Measurements from ENCODE around the gene ZDHHC3.
A peak's percentile ranks its signal among the peaks of the same experiment; 100 is the strongest.

ZDHHC3 gene

GRCh38 chr3:44926921-44927320, 49.1 kb downstream of the ZDHHC3 start:
- no peak for DNase-seq (ENCODE audit: low read depth)

- DNase-seq (ENCODE audit: low read depth): no peak
Observed at GRCh38 chr3:44926172-44926571, 49.8 kb downstream of the ZDHHC3 start.

- DNase-seq (ENCODE audit: low read depth): no peak
Observed at GRCh38 chr3:44924457-44925084, 51.4 kb downstream of the ZDHHC3 start.

- DNase-seq (ENCODE audit: low read depth): no peak
Observed at GRCh38 chr3:44923632-44924456, 52.1 kb downstream of the ZDHHC3 start.

- DNase-seq (ENCODE audit: low read depth): no peak
Observed at GRCh38 chr3:44920081-44920480, 55.9 kb downstream of the ZDHHC3 start.

- no peak for DNase-seq (ENCODE audit: low read depth)
Observed at GRCh38 chr3:44918581-44918980, 57.4 kb downstream of the ZDHHC3 start.

GRCh38 chr3:44918087-44918486, 57.9 kb downstream of the ZDHHC3 start:
- DNase-seq (ENCODE audit: low read depth): no peak

GRCh38 chr3:44915702-44916438, 60.1 kb downstream of the ZDHHC3 start:
- DNase-seq (ENCODE audit: low read depth): no peak

- DNase-seq (ENCODE audit: low read depth): no peak
Observed at GRCh38 chr3:44914936-44915335, 61.0 kb downstream of the ZDHHC3 start.

GRCh38 chr3:44913868-44914468, 62.0 kb downstream of the ZDHHC3 start:
- peak; percentile 46 for DNase-seq (ENCODE audit: low read depth)

- no peak for DNase-seq (ENCODE audit: low read depth)
Observed at GRCh38 chr3:44910693-44911092, 65.3 kb downstream of the ZDHHC3 start.

GRCh38 chr3:44909063-44909462, 66.9 kb downstream of the ZDHHC3 start:
- DNase-seq (ENCODE audit: low read depth): no peak

GRCh38 chr3:44907612-44908011, 68.4 kb downstream of the ZDHHC3 start:
- no peak for DNase-seq (ENCODE audit: low read depth)

- no peak for DNase-seq (ENCODE audit: low read depth)
Observed at GRCh38 chr3:44906997-44907396, 69.0 kb downstream of the ZDHHC3 start.

- DNase-seq (ENCODE audit: low read depth): no peak
Observed at GRCh38 chr3:44905446-44906157, 70.4 kb downstream of the ZDHHC3 start.

- DNase-seq (ENCODE audit: low read depth): no peak
Observed at GRCh38 chr3:44903751-44904150, 72.2 kb downstream of the ZDHHC3 start.

GRCh38 chr3:44903314-44903713, 72.7 kb downstream of the ZDHHC3 start:
- no peak for DNase-seq (ENCODE audit: low read depth)

GRCh38 chr3:44902628-44903027, 73.3 kb downstream of the ZDHHC3 start:
- no peak for DNase-seq (ENCODE audit: low read depth)

- no peak for DNase-seq (ENCODE audit: low read depth)
Observed at GRCh38 chr3:44899683-44900367, 76.1 kb downstream of the ZDHHC3 start.

- no peak for DNase-seq (ENCODE audit: low read depth)
Observed at GRCh38 chr3:44896440-44896839, 79.5 kb downstream of the ZDHHC3 start.

GRCh38 chr3:44894485-44894884, 81.5 kb downstream of the ZDHHC3 start:
- no peak for DNase-seq (ENCODE audit: low read depth)
